Suppressor macrophage treated with lipopolysaccharide for 1 hour (primary cell): ENCODE measurements around the gene PLCH1.

Source experiments
- DNase-seq, 3 donors: peaks; one replicate each; pipeline ENCODE4 v3.0.0-alpha.2; 2020 to 2022

The PLCH1 gene

GRCh38 chr3:155682426-155683343 is 62.2 kb downstream of the PLCH1 start:
- DNase-seq: peak in 1 of 3 donors; percentile 3

- no peak for DNase-seq
Measured at GRCh38 chr3:155676252-155676981, 68.5 kb downstream of the PLCH1 start.

- no peak for DNase-seq
Measured at GRCh38 chr3:155675094-155675493, 69.8 kb downstream of the PLCH1 start.

GRCh38 chr3:155673421-155673820 is 71.5 kb downstream of the PLCH1 start:
- DNase-seq: no peak

- DNase-seq: no peak
Measured at GRCh38 chr3:155670335-155670734, 74.5 kb downstream of the PLCH1 start.

- no peak for DNase-seq
Measured at GRCh38 chr3:155667988-155668387, 76.9 kb downstream of the PLCH1 start.

- DNase-seq: peak; percentile 39 to 41 (median 39)
Measured at GRCh38 chr3:155664925-155665695, 79.8 kb downstream of the PLCH1 start.

GRCh38 chr3:155663467-155664212 is 81.2 kb downstream of the PLCH1 start:
- no peak for DNase-seq

GRCh38 chr3:155661760-155662159 is 83.1 kb downstream of the PLCH1 start:
- DNase-seq: no peak

- no peak for DNase-seq
Measured at GRCh38 chr3:155661042-155661441, 83.8 kb downstream of the PLCH1 start.

GRCh38 chr3:155658671-155659261 is 86.1 kb downstream of the PLCH1 start:
- DNase-seq: no peak

GRCh38 chr3:155658006-155658405 is 86.9 kb downstream of the PLCH1 start:
- no peak for DNase-seq

- no peak for DNase-seq
Measured at GRCh38 chr3:155657161-155657560, 87.7 kb downstream of the PLCH1 start.

GRCh38 chr3:155656466-155656865 is 88.4 kb downstream of the PLCH1 start:
- no peak for DNase-seq

- no peak for DNase-seq
Measured at GRCh38 chr3:155651489-155652218, 93.2 kb downstream of the PLCH1 start.

- no peak for DNase-seq
Measured at GRCh38 chr3:155648013-155648591, 96.8 kb downstream of the PLCH1 start.

- no peak for DNase-seq
Measured at GRCh38 chr3:155647206-155647605, 97.7 kb downstream of the PLCH1 start.

- DNase-seq: no peak
Measured at GRCh38 chr3:155646669-155647068, 98.2 kb downstream of the PLCH1 start.

GRCh38 chr3:155646128-155646527 is 98.7 kb downstream of the PLCH1 start:
- DNase-seq: peak; percentile 21 to 45 (median 32)

GRCh38 chr3:155643581-155644165 is 101.2 kb downstream of the PLCH1 start:
- DNase-seq: no peak

- DNase-seq: no peak
Measured at GRCh38 chr3:155641956-155642355, 102.9 kb downstream of the PLCH1 start.
